OCI-LY3 (cell line): ENCODE results near the gene CKAP4.

Experiments
- CTCF ChIP-seq: fragments of 200-600, 300-600 bp; sonication (generic); IDR thresholded peaks from 2 replicates; pipeline ENCODE4 v1.5.1; 2014; ENCODE audit warnings: antibody characterized with exemption, low read length, low read depth
- EZH2phosphoT487 ChIP-seq: fragments of 200-600 bp; shearing (Covaris generic); IDR thresholded peaks from 2 replicates; pipeline ENCODE4 v1.6.1; 2018; ENCODE audit warnings: antibody characterized with exemption, mixed run types, low read depth

DNA sequence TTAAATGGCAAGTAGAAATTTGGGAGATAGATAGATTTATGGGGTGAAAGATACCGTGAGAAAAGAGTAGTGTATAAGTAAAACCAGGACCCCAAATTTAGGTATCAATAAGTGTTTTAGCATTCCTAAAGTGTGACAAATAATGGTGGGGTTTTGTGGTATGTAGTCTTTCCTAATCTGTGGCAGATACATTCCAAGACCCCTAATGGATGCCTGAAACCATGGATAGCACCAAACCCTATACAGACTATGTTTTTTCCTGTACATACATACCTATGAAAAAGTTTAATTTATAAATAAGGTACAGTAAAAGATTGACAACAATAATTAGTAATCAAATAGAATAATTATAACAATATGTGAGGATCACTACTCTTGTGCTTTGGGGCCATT lies 40.3 kb upstream of the CKAP4 start:
- TF ChIP-seq CTCF = no peak
- no peak for TF ChIP-seq EZH2phosphoT487
